HG03432 (cell line): ENCODE results near the gene PFDN1.
"Not testable (repeated sequence)": the region's sequence is repeated elsewhere in the genome, so short reads cannot be mapped to it uniquely, and the experiment has no call there.

Experiments
- ATAC-seq: cut with Tn5 transposase; IDR thresholded peaks from one replicate; pipeline ENCODE4 v1.9.1; 2021; ENCODE audit warnings: mild to moderate bottlenecking, moderate library complexity; ENCODE audit not compliant: unreplicated experiment

PFDN1 gene

GRCh38 chr5:140217299-140218026 is 85.4 kb downstream of the PFDN1 start:
- ATAC-seq: no peak

DNA sequence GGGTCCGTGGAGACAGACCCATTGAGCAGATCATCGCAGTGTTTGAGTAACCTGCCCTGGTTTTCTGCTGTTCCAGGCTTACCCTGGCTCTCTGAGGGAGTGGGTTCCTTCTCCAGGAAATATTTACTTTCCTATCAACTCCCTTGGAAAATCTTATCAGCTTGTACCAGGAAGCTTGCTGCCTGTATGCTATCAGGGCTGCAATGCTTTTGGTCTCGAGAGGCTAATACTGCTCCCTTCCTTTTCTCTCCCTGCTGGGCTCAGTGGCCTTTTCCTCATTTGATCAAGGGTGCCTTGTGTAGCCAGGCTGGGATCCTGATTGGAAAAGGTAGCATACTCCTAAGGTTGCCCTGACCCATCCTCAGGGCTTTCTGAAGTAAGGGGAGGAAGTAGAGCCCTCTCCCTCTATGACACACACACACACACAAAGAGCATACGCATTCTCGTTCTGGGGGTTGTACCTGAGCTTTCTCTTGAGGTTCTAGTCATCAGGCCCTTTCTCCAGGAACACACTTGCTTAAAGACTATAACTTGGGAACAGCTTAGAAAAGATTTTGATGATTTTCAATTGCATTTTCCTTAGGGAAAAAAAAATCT is 86.3 kb downstream of the PFDN1 start:
- ATAC-seq: no peak

DNA sequence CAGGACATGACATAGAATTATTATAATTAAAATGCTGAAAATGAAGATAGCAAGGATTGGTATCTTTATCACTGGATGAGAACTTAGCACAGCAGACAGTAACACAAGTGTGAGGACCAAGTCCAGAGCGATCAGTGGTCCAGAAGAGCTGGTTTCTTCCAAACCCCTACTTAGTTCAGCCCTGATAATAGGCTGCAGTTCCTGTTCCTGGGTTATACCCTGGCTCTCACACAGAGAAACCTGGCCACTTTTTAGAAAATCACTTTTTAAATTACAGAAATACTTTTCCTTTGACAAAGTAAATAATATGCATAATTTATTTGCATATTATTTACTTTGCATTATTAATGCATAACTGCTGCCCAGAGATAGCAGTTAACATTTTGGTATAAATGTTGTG is 87.6 kb downstream of the PFDN1 start:
- no peak for ATAC-seq

GRCh38 chr5:140214831-140215230 is 88.1 kb downstream of the PFDN1 start:
- ATAC-seq: peak; percentile 39

DNA sequence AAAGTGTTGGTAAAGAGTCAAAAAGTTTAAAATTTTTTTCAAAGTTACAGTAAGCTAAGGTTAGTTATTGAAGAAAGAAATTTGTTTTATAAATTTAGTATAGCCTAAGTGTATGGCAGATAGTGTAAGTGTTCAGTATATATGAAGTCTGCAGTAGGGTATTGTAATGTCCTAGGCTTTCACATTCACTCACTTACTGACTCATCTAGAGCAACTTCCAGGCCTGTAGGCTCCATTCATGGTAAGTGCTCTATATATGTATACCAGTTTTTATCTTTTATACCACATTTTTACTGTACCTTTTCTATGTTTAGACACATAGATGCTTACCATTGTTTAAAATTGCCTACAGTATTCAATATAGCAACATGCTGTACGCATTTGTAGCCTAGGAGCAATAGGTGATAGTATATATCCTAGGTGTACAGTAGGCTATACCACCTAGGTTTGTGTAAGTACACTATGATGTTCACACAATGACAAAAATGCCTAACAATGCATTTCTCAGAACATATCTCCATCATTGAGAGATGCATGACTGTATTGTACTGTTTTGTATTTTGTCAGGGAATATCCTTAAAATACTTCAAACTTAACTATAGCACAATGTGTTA is 89.4 kb downstream of the PFDN1 start:
- peak; percentile 80 for ATAC-seq

- no peak for ATAC-seq
Measured at GRCh38 chr5:140208065-140208464, 94.8 kb downstream of the PFDN1 start.

GRCh38 chr5:140207250-140207964 is 95.5 kb downstream of the PFDN1 start:
- peak; percentile 86 for ATAC-seq

- no peak for ATAC-seq
Measured at GRCh38 chr5:140205952-140206351, 96.9 kb downstream of the PFDN1 start.

- ATAC-seq: no peak
Measured at GRCh38 chr5:140205216-140205615, 97.7 kb downstream of the PFDN1 start.

- ATAC-seq: no peak
Measured at GRCh38 chr5:140202610-140203009, 100.3 kb downstream of the PFDN1 start.

DNA sequence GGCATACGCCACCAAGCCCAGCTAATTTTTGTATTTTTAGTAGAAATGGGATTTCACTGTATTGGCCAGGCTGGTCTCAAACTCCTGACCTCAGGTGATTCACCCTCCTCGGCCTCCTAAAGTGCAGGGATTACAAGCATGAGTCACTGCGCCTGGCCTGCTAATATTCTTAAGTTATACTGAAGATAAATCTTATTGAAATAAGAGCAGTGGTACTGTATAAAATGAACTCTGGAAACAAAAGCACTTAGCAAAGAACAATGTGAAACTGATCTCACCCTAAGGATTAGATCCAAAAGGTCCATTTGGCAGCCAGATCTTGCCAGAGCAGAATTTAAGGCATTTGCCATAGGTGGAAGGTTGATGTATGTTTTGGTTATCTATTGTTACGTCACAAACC is 100.8 kb downstream of the PFDN1 start:
- no peak for ATAC-seq

- ATAC-seq: not testable (repeated sequence)
Measured at GRCh38 chr5:140198915-140199314, 104.0 kb downstream of the PFDN1 start.

DNA sequence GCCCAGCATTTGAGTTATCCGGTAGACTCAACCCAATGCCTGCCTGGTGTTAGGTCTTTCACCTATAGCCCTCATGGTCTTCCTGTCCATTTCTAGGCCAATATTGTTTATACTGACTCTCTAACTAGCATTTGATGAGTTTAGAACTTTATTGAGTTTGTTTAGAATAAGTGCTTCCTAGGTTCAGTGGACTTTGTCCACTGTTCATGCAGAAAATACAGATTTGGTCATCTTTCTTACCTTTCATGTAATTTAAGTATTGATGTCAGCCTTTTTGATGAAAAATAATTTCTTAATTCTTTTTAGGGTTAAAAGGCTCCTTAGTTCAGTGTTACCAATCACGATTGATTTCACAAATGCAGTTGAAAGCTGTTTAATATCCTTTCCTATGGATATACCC is 105.9 kb downstream of the PFDN1 start:
- no peak for ATAC-seq

GRCh38 chr5:140196115-140196814 is 106.6 kb downstream of the PFDN1 start:
- ATAC-seq: no peak
